ENCODE data around the gene SLC9A1. TPM values are rescaled to one million over a fixed set of nuclear protein-coding genes. Genes with fewer than 3 reads are reported as not detected.
A peak's percentile ranks its signal among the peaks of the same experiment; 100 is the strongest.

The SLC9A1 gene
- polyA plus RNA-seq, 3 donors, result 4.5 to 14.2 (median 4.6) TPM

GRCh38 chr1:27137544-27138075 is 17.3 kb downstream of the SLC9A1 start:
- H3K36me3 ChIP-seq (replicated peaks in 1 of 2; ENCODE audit: control insufficient read depth in 1 of 2, insufficient read depth in 2 of 2, low read length in 2 of 2), result peaks cover 0 to 10% of the 10 kb centered on the region in 2 donors
- H3K27me3 Mint-ChIP-seq (ENCODE audit: low read depth in 3 of 3), result peaks cover 0 to 2% (median 0%) of the 10 kb centered on the region in 3 donors
- H2AFZ ChIP-seq (ENCODE audit: insufficient read depth, low read depth, low read length, poor library complexity, severe bottlenecking), result peak overlapping the region; percentile 69
- H3K9me3 Mint-ChIP-seq, result no peaks in the 10 kb centered on the region
- peak overlapping the region; percentile 54 for H3K4me2 ChIP-seq (replicated peaks; ENCODE audit: extremely low read depth, low read length, poor library complexity, severe bottlenecking)
- peaks cover 87% of the 10 kb centered on the region for H3K4me1 Mint-ChIP-seq
- H3K27ac ChIP-seq (ENCODE audit: low read depth in 1 of 2, low read length in 2 of 2), result peak overlapping the region; percentile 97 to 99
- peak overlapping the region; percentile 64 for H3K9ac ChIP-seq (ENCODE audit: insufficient read depth, low read length, poor library complexity, severe bottlenecking)
- peak overlapping the region; percentile 70 to 91 for H3K4me3 Mint-ChIP-seq
- H3K9me3 ChIP-seq (replicated peaks in 1 of 2; ENCODE audit: control insufficient read depth in 1 of 2, insufficient read depth in 1 of 2, low read length in 2 of 2), result no peaks in the 10 kb centered on the region
- peak; percentile 49 to 67 (median 60) for DNase-seq
- H3K27me3 ChIP-seq (ENCODE audit: control insufficient read depth in 2 of 2, insufficient read depth in 2 of 2, low read length in 2 of 2), result no peaks in the 10 kb centered on the region
- peak overlapping the region; percentile 99 to 100 (median 99) for H3K27ac Mint-ChIP-seq
- WGBS (ENCODE audit: insufficient coverage), result 73% methylated on average over 10 of the region's 11 CpGs
- peaks cover 3% of the 10 kb centered on the region for H4K20me1 ChIP-seq (ENCODE audit: insufficient read depth, low read length)
- peaks cover 75 to 76% of the 10 kb centered on the region in 2 donors for H3K4me1 ChIP-seq (ENCODE audit: control insufficient read depth in 1 of 2, insufficient read depth in 2 of 2, low read length in 2 of 2)
- peaks cover 32 to 37% of the 10 kb centered on the region in 2 donors for H3K36me3 Mint-ChIP-seq
- peak overlapping the region in 1 of 3 experiments; percentile 61 for H3K4me3 ChIP-seq (replicated peaks in 1 of 3; ENCODE audit: low read depth in 2 of 3, low read length in 3 of 3)
- intact Hi-C loops (cut with micrococcal nuclease), result loop anchor here in 1 of 2 donors (2.0 kb wide), 1 partner anchor 17 kb away; the partner anchor contains the start of gene SLC9A1
- H3K79me2 ChIP-seq (ENCODE audit: insufficient read depth, low read length), result peaks cover 66% of the 10 kb centered on the region
- TF ChIP-seq CTCF (IDR thresholded peaks at IDR 0.05), result no peak

- peak overlapping the region; percentile 97 to 99 for H3K27ac ChIP-seq (ENCODE audit: low read depth in 1 of 2, low read length in 2 of 2)
- peaks cover 88% of the 10 kb centered on the region for H3K4me1 Mint-ChIP-seq
- peaks cover 0 to 2% (median 0%) of the 10 kb centered on the region in 3 donors for H3K27me3 Mint-ChIP-seq (ENCODE audit: low read depth in 3 of 3)
- H3K27me3 ChIP-seq (ENCODE audit: control insufficient read depth in 2 of 2, insufficient read depth in 2 of 2, low read length in 2 of 2), result no peaks in the 10 kb centered on the region
- H3K36me3 Mint-ChIP-seq, result peaks cover 33 to 40% of the 10 kb centered on the region in 2 donors
- peaks cover 0 to 9% of the 10 kb centered on the region in 2 donors for H3K36me3 ChIP-seq (replicated peaks in 1 of 2; ENCODE audit: control insufficient read depth in 1 of 2, insufficient read depth in 2 of 2, low read length in 2 of 2)
- TF ChIP-seq CTCF (IDR thresholded peaks at IDR 0.05), result no peak
- peak overlapping the region; percentile 70 to 91 for H3K4me3 Mint-ChIP-seq
- H3K79me2 ChIP-seq (ENCODE audit: insufficient read depth, low read length), result peaks cover 60% of the 10 kb centered on the region
- H3K27ac Mint-ChIP-seq, result peak overlapping the region; percentile 99 to 100 (median 99)
- DNase-seq, result peak; percentile 83 to 90 (median 87)
- H3K9me3 ChIP-seq (replicated peaks in 1 of 2; ENCODE audit: control insufficient read depth in 1 of 2, insufficient read depth in 1 of 2, low read length in 2 of 2), result no peaks in the 10 kb centered on the region
- H3K4me2 ChIP-seq (replicated peaks; ENCODE audit: extremely low read depth, low read length, poor library complexity, severe bottlenecking), result peak overlapping the region; percentile 54
- WGBS (ENCODE audit: insufficient coverage), result 15% methylated on average over 5 of the region's 11 CpGs
- no peaks in the 10 kb centered on the region for H3K9me3 Mint-ChIP-seq
- H3K9ac ChIP-seq (ENCODE audit: insufficient read depth, low read length, poor library complexity, severe bottlenecking), result peak overlapping the region; percentile 64
- peak overlapping the region in 2 of 3 experiments; percentile 10 to 61 for H3K4me3 ChIP-seq (replicated peaks in 1 of 3; ENCODE audit: low read depth in 2 of 3, low read length in 3 of 3)
- peak overlapping the region; percentile 69 for H2AFZ ChIP-seq (ENCODE audit: insufficient read depth, low read depth, low read length, poor library complexity, severe bottlenecking)
- no peaks in the 10 kb centered on the region for H4K20me1 ChIP-seq (ENCODE audit: insufficient read depth, low read length)
- intact Hi-C loops (cut with micrococcal nuclease), result loop anchor here in 1 of 2 donors (2.0 kb wide), 1 partner anchor 18 kb away; the partner anchor contains the start of gene SLC9A1
- H3K4me1 ChIP-seq (ENCODE audit: control insufficient read depth in 1 of 2, insufficient read depth in 2 of 2, low read length in 2 of 2), result peaks cover 78 to 80% of the 10 kb centered on the region in 2 donors
Measured at GRCh38 chr1:27136998-27137542, 17.9 kb downstream of the SLC9A1 start.
